Astrocyte (in vitro differentiated cells and primary cell): Measurements from ENCODE around the gene ARL15. TPM values are rescaled to one million over a fixed set of nuclear protein-coding genes. Genes with fewer than 3 reads are reported as not detected.

Experiments used
- DNase-seq: peaks from one replicate; pipeline ENCODE4 v3.0.0-alpha.2; 2010; ENCODE audit warnings: low read depth
- FAIRE-seq: peaks from 2 replicates; lab custom pipeline; 2011; peaks lifted over from hg19 to GRCh38; lab: Jason Lieb, UNC
- H2AFZ ChIP-seq: 2 replicates; pipeline ENCODE4 v1.6.0; 2012; ENCODE audit warnings: low read depth, low read length, inconsistent platforms
- H3K27ac ChIP-seq: 2 replicates; pipeline ENCODE4 v1.5.1; 2011; ENCODE audit warnings: low read depth, low read length, inconsistent platforms
- H3K27me3 ChIP-seq: 2 replicates; pipeline ENCODE4 v1.6.0; 2011; ENCODE audit warnings: low read length, inconsistent platforms; ENCODE audit not compliant: insufficient read depth
- H3K36me3 ChIP-seq: 2 replicates; pipeline ENCODE4 v1.5.1; 2011; ENCODE audit warnings: low read length, inconsistent platforms; ENCODE audit not compliant: insufficient read depth
- H3K4me1 ChIP-seq: 2 replicates; pipeline ENCODE4 v1.5.1; 2011; ENCODE audit warnings: low read length, inconsistent platforms; ENCODE audit not compliant: insufficient read depth
- H3K4me2 ChIP-seq: 2 replicates; pipeline ENCODE4 v1.6.0; 2012; ENCODE audit warnings: low read length, inconsistent platforms
- H3K4me3 ChIP-seq: 2 replicates; pipeline ENCODE4 v1.5.1; 2011; ENCODE audit warnings: low read depth, mild to moderate bottlenecking, low read length, inconsistent platforms; ENCODE audit not compliant: insufficient read depth
- H3K79me2 ChIP-seq: 2 replicates; pipeline ENCODE4 v1.6.0; 2012; ENCODE audit warnings: mild to moderate bottlenecking, low read length, inconsistent platforms; ENCODE audit not compliant: insufficient read depth
- H3K9ac ChIP-seq: 2 replicates; pipeline ENCODE4 v1.6.0; 2012; ENCODE audit warnings: mild to moderate bottlenecking, low read length, inconsistent platforms
- H3K9me3 ChIP-seq: 2 replicates; pipeline ENCODE4 v1.5.1; 2012; ENCODE audit warnings: low read depth, mild to moderate bottlenecking, low read length, inconsistent platforms; ENCODE audit not compliant: insufficient read depth
- H4K20me1 ChIP-seq: 2 replicates; pipeline ENCODE4 v1.6.0; 2012; ENCODE audit warnings: low read length, inconsistent platforms; ENCODE audit not compliant: insufficient read depth
- H3K27ac Mint-ChIP-seq: one replicate; pipeline ENCODE4 v1.8.0; 2021; ENCODE audit warnings: mild to moderate bottlenecking, mixed read lengths; ENCODE audit not compliant: unreplicated experiment
- H3K27me3 Mint-ChIP-seq: one replicate; pipeline ENCODE4 v1.8.0; 2021; ENCODE audit warnings: low read depth, mixed read lengths; ENCODE audit not compliant: unreplicated experiment
- H3K36me3 Mint-ChIP-seq: one replicate; pipeline ENCODE4 v1.8.0; 2021; ENCODE audit warnings: low read depth, mixed read lengths; ENCODE audit not compliant: unreplicated experiment
- H3K4me1 Mint-ChIP-seq: one replicate; pipeline ENCODE4 v1.8.0; 2021; ENCODE audit warnings: low read depth, mixed read lengths; ENCODE audit not compliant: unreplicated experiment
- H3K4me3 Mint-ChIP-seq: one replicate; pipeline ENCODE4 v1.8.0; 2021; ENCODE audit warnings: mild to moderate bottlenecking, moderate library complexity, mixed read lengths; ENCODE audit not compliant: unreplicated experiment
- H3K9me3 Mint-ChIP-seq: one replicate; pipeline ENCODE4 v1.8.0; 2021; ENCODE audit warnings: mild to moderate bottlenecking, mixed read lengths; ENCODE audit not compliant: unreplicated experiment
- CTCF ChIP-seq: IDR thresholded peaks from 2 replicates; pipeline ENCODE4 v1.5.1; 2011; ENCODE audit warnings: low read depth, mild to moderate bottlenecking, inconsistent platforms, low read length, moderate library complexity; ENCODE audit not compliant: insufficient read depth
- EZH2 ChIP-seq: IDR thresholded peaks from 2 replicates; pipeline ENCODE4 v1.6.1; 2012; ENCODE audit warnings: mild to moderate bottlenecking, low read length, inconsistent platforms; ENCODE audit not compliant: insufficient read depth
- total RNA-seq: library from RNA; stranded (reverse); gene quantifications from 2 replicates; pipeline ENCODE4 v1.2.1, GENCODE V29; 2021

ARL15 gene
- total RNA-seq, 1 donor from 2014 or later: 29.1 TPM

- Mint-ChIP-seq H3K4me3 (no peak overlapping the region), H3K36me3 (peaks cover 3% of the 10 kb centered on the region), H3K9me3 (no peaks in the 10 kb centered on the region), H3K27me3 (no peaks in the 10 kb centered on the region), H3K4me1 (peaks cover 16% of the 10 kb centered on the region), H3K27ac (no peak overlapping the region)
- H3K9ac ChIP-seq: no peak overlapping the region
- DNase-seq (no peak), FAIRE-seq (no peak)
- no peak overlapping the region for H3K27ac ChIP-seq
- no peak overlapping the region for H2AFZ ChIP-seq
- no peak overlapping the region for H3K4me3 ChIP-seq
- H3K4me2 ChIP-seq: no peak overlapping the region
- H3K4me1 ChIP-seq: no peaks in the 10 kb centered on the region
- no peaks in the 10 kb centered on the region for H3K9me3 ChIP-seq
- no peaks in the 10 kb centered on the region for H3K27me3 ChIP-seq
- no peaks in the 10 kb centered on the region for H3K36me3 ChIP-seq
- no peaks in the 10 kb centered on the region for H3K79me2 ChIP-seq
- no peaks in the 10 kb centered on the region for H4K20me1 ChIP-seq
- TF ChIP-seq EZH2: no peak
- TF ChIP-seq CTCF: no peak
Measured at GRCh38 chr5:53932351-53932750, 378.0 kb downstream of the ARL15 start.

GRCh38 chr5:53930457-53930856, 379.9 kb downstream of the ARL15 start:
- DNase-seq (peak; percentile 45), FAIRE-seq (no peak)
- Mint-ChIP-seq H3K27ac (no peak overlapping the region), H3K4me3 (no peak overlapping the region), H3K36me3 (peaks cover 3% of the 10 kb centered on the region), H3K9me3 (no peaks in the 10 kb centered on the region), H3K27me3 (no peaks in the 10 kb centered on the region), H3K4me1 (peaks cover 16% of the 10 kb centered on the region)
- Histone ChIP-seq H3K9me3 (no peaks in the 10 kb centered on the region), H2AFZ (no peak overlapping the region), H3K9ac (no peak overlapping the region), H3K27me3 (no peaks in the 10 kb centered on the region), H3K79me2 (no peaks in the 10 kb centered on the region), H4K20me1 (no peaks in the 10 kb centered on the region), H3K27ac (no peak overlapping the region), H3K36me3 (no peaks in the 10 kb centered on the region), H3K4me2 (no peak overlapping the region), H3K4me3 (no peak overlapping the region), H3K4me1 (no peaks in the 10 kb centered on the region)
- no peak for TF ChIP-seq CTCF
- no peak for TF ChIP-seq EZH2

GRCh38 chr5:53929570-53929969, 380.8 kb downstream of the ARL15 start:
- H3K4me1 Mint-ChIP-seq: peaks cover 17% of the 10 kb centered on the region
- no peak overlapping the region for H3K27ac Mint-ChIP-seq
- Histone ChIP-seq H3K27ac (no peak overlapping the region), H4K20me1 (no peaks in the 10 kb centered on the region), H3K79me2 (no peaks in the 10 kb centered on the region), H3K4me3 (no peak overlapping the region), H2AFZ (no peak overlapping the region), H3K4me1 (no peaks in the 10 kb centered on the region), H3K9ac (no peak overlapping the region), H3K9me3 (no peaks in the 10 kb centered on the region), H3K36me3 (no peaks in the 10 kb centered on the region), H3K4me2 (no peak overlapping the region), H3K27me3 (no peaks in the 10 kb centered on the region)
- H3K9me3 Mint-ChIP-seq: no peaks in the 10 kb centered on the region
- TF ChIP-seq EZH2 (no peak), CTCF (no peak)
- no peak overlapping the region for H3K4me3 Mint-ChIP-seq
- H3K27me3 Mint-ChIP-seq: no peaks in the 10 kb centered on the region
- no peak for FAIRE-seq
- no peak for DNase-seq
- peaks cover 3% of the 10 kb centered on the region for H3K36me3 Mint-ChIP-seq
